Cerebellar nuclear complex (tissue), 1 donor: ENCODE data around the gene IL15.
"Not testable (repeated sequence)": the region's sequence is repeated elsewhere in the genome, so short reads cannot be mapped to it uniquely, and the experiment has no call there.

Source experiments
- DNase-seq, 2 experiments: peaks; one replicate each; lab custom pipeline; 2025; lab: John Stamatoyannopoulos, UW

The IL15 gene

GRCh38 chr4:141705048-141705746 lies 68.8 kb downstream of the IL15 start:
- DNase-seq = no peak

- DNase-seq = no peak
Observed at GRCh38 chr4:141705747-141706377, 69.5 kb downstream of the IL15 start.

GRCh38 chr4:141706445-141706844 lies 70.1 kb downstream of the IL15 start:
- no peak for DNase-seq

GRCh38 chr4:141711211-141711610 lies 74.8 kb downstream of the IL15 start:
- DNase-seq = no peak

- DNase-seq = no peak
Observed at GRCh38 chr4:141713185-141713584, 76.8 kb downstream of the IL15 start.

- no peak for DNase-seq
Observed at GRCh38 chr4:141713771-141714445, 77.5 kb downstream of the IL15 start.

- no peak for DNase-seq
Observed at GRCh38 chr4:141719585-141719984, 83.2 kb downstream of the IL15 start.

- no peak for DNase-seq
Observed at GRCh38 chr4:141721174-141721573, 84.8 kb downstream of the IL15 start.

- DNase-seq = no peak
Observed at GRCh38 chr4:141724646-141725045, 88.3 kb downstream of the IL15 start.

- DNase-seq = no peak
Observed at GRCh38 chr4:141727420-141727819, 91.0 kb downstream of the IL15 start.

GRCh38 chr4:141730805-141731204 lies 94.4 kb downstream of the IL15 start:
- no peak for DNase-seq

GRCh38 chr4:141731481-141731880 lies 95.1 kb downstream of the IL15 start:
- DNase-seq = no peak

GRCh38 chr4:141739636-141740035 lies 103.3 kb downstream of the IL15 start:
- DNase-seq = no peak

- no peak for DNase-seq
Observed at GRCh38 chr4:141746026-141746425, 109.6 kb downstream of the IL15 start.

GRCh38 chr4:141751806-141752205 lies 115.4 kb downstream of the IL15 start:
- DNase-seq = not testable (repeated sequence)

GRCh38 chr4:141757287-141757686 lies 120.9 kb downstream of the IL15 start:
- no peak for DNase-seq

GRCh38 chr4:141759796-141760425 lies 123.5 kb downstream of the IL15 start:
- no peak for DNase-seq

GRCh38 chr4:141761926-141762325 lies 125.5 kb downstream of the IL15 start:
- no peak for DNase-seq

GRCh38 chr4:141763374-141763773 lies 127.0 kb downstream of the IL15 start:
- no peak for DNase-seq

GRCh38 chr4:141768954-141769353 lies 132.6 kb downstream of the IL15 start:
- no peak for DNase-seq

- DNase-seq = no peak
Observed at GRCh38 chr4:141771889-141772830, 135.8 kb downstream of the IL15 start.

GRCh38 chr4:141772838-141773237 lies 136.5 kb downstream of the IL15 start:
- DNase-seq = no peak
